SU-DHL-6 (cell line): Measurements from ENCODE around the gene CGB3.
"Not testable (repeated sequence)": the region's sequence is repeated elsewhere in the genome, so short reads cannot be mapped to it uniquely, and the experiment has no call there.

Experiments used
- H2AFZ ChIP-seq: fragments of 200-600 bp; sonication (generic); 2 replicates; pipeline ENCODE4 v1.6.1; 2014; ENCODE audit warnings: low read depth, mild to moderate bottlenecking, moderate library complexity, mixed read lengths, antibody characterized with exemption, low read length; ENCODE audit not compliant: severe bottlenecking
- H3F3A ChIP-seq: fragments of 200-600 bp; shearing (Covaris generic); 2 replicates; pipeline ENCODE4 v1.6.0; 2016; ENCODE audit warnings: antibody characterized with exemption, mild to moderate bottlenecking; ENCODE audit not compliant: insufficient read depth
- H3K27ac ChIP-seq: fragments of 200-600 bp; sonication (generic); 2 replicates; pipeline ENCODE4 v1.5.1; 2016; ENCODE audit warnings: low read depth, mild to moderate bottlenecking, low read length, moderate library complexity, mixed read lengths
- H3K27me3 ChIP-seq: fragments of 200-600 bp; sonication (generic), shearing (Covaris generic); 2 replicates; pipeline ENCODE4 v1.6.0; 2014; ENCODE audit warnings: mild to moderate bottlenecking, low read length
- H3K36me3 ChIP-seq: fragments of 200-600 bp; sonication (generic); 2 replicates; pipeline ENCODE4 v1.6.1; 2014; ENCODE audit warnings: mild to moderate bottlenecking, low read length, mixed read lengths
- H3K4me2 ChIP-seq: fragments of 300-600, 200-600 bp; shearing (Covaris generic), sonication (generic); 2 replicates; pipeline ENCODE4 v1.6.0; 2014; ENCODE audit warnings: low read length, low read depth, mild to moderate bottlenecking; ENCODE audit not compliant: poor library complexity, severe bottlenecking
- H3K4me3 ChIP-seq: fragments of 200-600 bp; sonication (generic); 2 replicates; pipeline ENCODE4 v1.5.1; 2014; ENCODE audit warnings: antibody characterized with exemption, low read length, mild to moderate bottlenecking, mixed read lengths; ENCODE audit not compliant: insufficient read depth, poor library complexity, severe bottlenecking
- H3K79me2 ChIP-seq: fragments of 200-600 bp; sonication (generic); 2 replicates; pipeline ENCODE4 v1.6.1; 2014; ENCODE audit warnings: mild to moderate bottlenecking, low read length, moderate library complexity; ENCODE audit not compliant: insufficient read depth
- H3K9ac ChIP-seq: fragments of 200-600 bp; sonication (generic); 2 replicates; pipeline ENCODE4 v1.7.0; 2014; ENCODE audit warnings: mild to moderate bottlenecking, low read length
- H3K9me2 ChIP-seq: fragments of 200-600 bp; sonication (generic); replicated peaks from 2 replicates; pipeline ENCODE4 v1.6.1; 2014; ENCODE audit warnings: low read length; ENCODE audit not compliant: insufficient read depth
- H3K9me3 ChIP-seq: fragments of 200-600 bp; sonication (generic); 2 replicates; pipeline ENCODE4 v1.6.1; 2014; ENCODE audit warnings: low read length, mixed read lengths; ENCODE audit not compliant: insufficient read depth
- H4K20me1 ChIP-seq: fragments of 200-600 bp; sonication (generic); 2 replicates; pipeline ENCODE4 v1.6.1; 2014; ENCODE audit warnings: low read depth, mild to moderate bottlenecking, antibody characterized with exemption, low read length, moderate library complexity, mixed read lengths
- EZH2phosphoT487 ChIP-seq: fragments of 200-600 bp; sonication (generic), shearing (Covaris generic); conservative IDR thresholded peaks from 2 replicates; pipeline ENCODE4 v1.6.1; 2018; ENCODE audit warnings: mild to moderate bottlenecking, antibody characterized with exemption, low read length, moderate library complexity, mixed read lengths
- TF ChIP-seq, protein P1 (sequence below): fragments of 200-600 bp; sonication (generic); IDR thresholded peaks from one replicate; pipeline ENCODE4 v1.5.1; 2017; ENCODE audit warnings: antibody characterized with exemption, mild to moderate bottlenecking, low read length, moderate library complexity; ENCODE audit not compliant: insufficient read depth, poor library complexity, severe bottlenecking

The CGB3 gene

DNA sequence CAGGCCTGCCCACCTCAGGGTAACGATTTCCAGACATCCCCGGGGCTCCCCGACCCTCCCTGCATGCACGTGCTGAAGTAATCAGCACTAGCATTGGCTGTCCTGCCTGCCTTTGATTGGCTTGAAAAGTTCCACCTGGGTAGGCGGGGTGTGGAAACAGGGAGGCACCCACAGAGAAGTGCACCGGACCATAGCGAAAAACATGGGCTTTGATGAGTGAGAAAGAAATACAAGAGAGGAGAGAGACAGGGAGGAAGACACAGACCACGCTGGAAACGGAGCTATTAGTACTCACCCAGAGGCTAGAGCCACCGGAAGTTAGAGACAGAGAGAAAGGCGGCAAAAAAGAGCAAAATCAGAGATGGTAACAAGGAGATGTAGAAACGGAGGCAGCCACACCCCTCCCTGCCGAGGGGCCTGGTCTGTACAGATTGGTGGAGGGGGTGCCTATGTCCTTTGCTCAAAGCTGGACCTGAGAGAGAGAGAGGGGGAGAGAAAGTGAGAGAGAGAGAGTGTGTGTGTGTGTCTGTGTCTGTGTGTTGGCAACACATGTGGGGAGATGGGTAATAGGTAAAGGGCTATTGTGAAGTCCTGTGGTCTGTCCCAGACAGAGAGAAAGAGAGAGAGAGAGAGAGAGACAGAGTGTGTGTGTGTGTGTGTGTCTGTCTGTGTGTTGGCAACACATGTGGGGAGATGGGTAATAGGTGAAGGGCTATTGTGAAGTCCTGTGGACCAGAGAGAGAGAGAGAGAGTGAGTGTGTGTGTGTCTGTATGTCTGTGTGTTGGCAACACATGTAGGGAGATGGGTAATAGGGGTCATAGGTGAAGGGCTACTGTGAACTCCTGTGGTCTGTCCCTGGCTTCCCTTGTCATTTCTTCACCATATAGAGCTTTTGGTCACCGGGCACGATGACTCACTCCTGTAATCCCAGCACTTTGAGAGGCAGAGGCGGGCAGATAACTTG lies 2.9 kb downstream of the CGB3 start:
- Histone ChIP-seq H3K9me3 (no peaks in the 10 kb centered on the region), H3K79me2 (no peaks in the 10 kb centered on the region), H3K27me3 (no peaks in the 10 kb centered on the region), H3K9ac (no peak overlapping the region), H3K27ac (no peak overlapping the region), H3K36me3 (no peaks in the 10 kb centered on the region), H3K4me2 (peak overlapping the region; percentile 11), H3K4me3 (no peak overlapping the region), H2AFZ (peak overlapping the region; percentile 27), H3F3A (no peaks in the 10 kb centered on the region), H4K20me1 (no peaks in the 10 kb centered on the region), H3K9me2 (no peaks in the 10 kb centered on the region)
- TF ChIP-seq, protein P1, sequence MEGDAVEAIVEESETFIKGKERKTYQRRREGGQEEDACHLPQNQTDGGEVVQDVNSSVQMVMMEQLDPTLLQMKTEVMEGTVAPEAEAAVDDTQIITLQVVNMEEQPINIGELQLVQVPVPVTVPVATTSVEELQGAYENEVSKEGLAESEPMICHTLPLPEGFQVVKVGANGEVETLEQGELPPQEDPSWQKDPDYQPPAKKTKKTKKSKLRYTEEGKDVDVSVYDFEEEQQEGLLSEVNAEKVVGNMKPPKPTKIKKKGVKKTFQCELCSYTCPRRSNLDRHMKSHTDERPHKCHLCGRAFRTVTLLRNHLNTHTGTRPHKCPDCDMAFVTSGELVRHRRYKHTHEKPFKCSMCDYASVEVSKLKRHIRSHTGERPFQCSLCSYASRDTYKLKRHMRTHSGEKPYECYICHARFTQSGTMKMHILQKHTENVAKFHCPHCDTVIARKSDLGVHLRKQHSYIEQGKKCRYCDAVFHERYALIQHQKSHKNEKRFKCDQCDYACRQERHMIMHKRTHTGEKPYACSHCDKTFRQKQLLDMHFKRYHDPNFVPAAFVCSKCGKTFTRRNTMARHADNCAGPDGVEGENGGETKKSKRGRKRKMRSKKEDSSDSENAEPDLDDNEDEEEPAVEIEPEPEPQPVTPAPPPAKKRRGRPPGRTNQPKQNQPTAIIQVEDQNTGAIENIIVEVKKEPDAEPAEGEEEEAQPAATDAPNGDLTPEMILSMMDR, result no peak
- TF ChIP-seq EZH2phosphoT487, result no peak

GRCh38 chr19:49020342-49020741 lies 3.8 kb downstream of the CGB3 start:
- Histone ChIP-seq H3K36me3 (no peaks in the 10 kb centered on the region), H3K27ac (no peak overlapping the region), H3K9me3 (no peaks in the 10 kb centered on the region), H3K27me3 (no peaks in the 10 kb centered on the region), H3K79me2 (no peaks in the 10 kb centered on the region), H3F3A (no peaks in the 10 kb centered on the region), H2AFZ (no peak overlapping the region), H3K4me3 (no peak overlapping the region), H3K4me2 (no peak overlapping the region), H3K9me2 (no peaks in the 10 kb centered on the region), H4K20me1 (no peaks in the 10 kb centered on the region), H3K9ac (no peak overlapping the region)
- TF ChIP-seq EZH2phosphoT487, result no peak
- TF ChIP-seq, protein P1, result no peak

GRCh38 chr19:49019242-49019932 lies 4.7 kb downstream of the CGB3 start:
- H3K27ac ChIP-seq, result no peak overlapping the region
- TF ChIP-seq, protein P1, result no peak
- no peak for TF ChIP-seq EZH2phosphoT487
- no peak overlapping the region for H2AFZ ChIP-seq
- no peaks in the 10 kb centered on the region for H3K27me3 ChIP-seq
- H3K9ac ChIP-seq, result no peak overlapping the region
- H3K4me3 ChIP-seq, result no peak overlapping the region
- H4K20me1 ChIP-seq, result no peaks in the 10 kb centered on the region
- no peaks in the 10 kb centered on the region for H3F3A ChIP-seq
- no peaks in the 10 kb centered on the region for H3K9me2 ChIP-seq
- no peaks in the 10 kb centered on the region for H3K36me3 ChIP-seq
- H3K4me2 ChIP-seq, result no peak overlapping the region
- H3K79me2 ChIP-seq, result no peaks in the 10 kb centered on the region
- no peaks in the 10 kb centered on the region for H3K9me3 ChIP-seq

GRCh38 chr19:49018388-49019241 lies 5.5 kb downstream of the CGB3 start:
- H3K9ac ChIP-seq, result peak overlapping the region; percentile 32; the same call in 1 of the 2 replicates
- H3K4me3 ChIP-seq, H3K36me3 ChIP-seq, H4K20me1 ChIP-seq, H3F3A ChIP-seq, H3K9me2 ChIP-seq, H3K27me3 ChIP-seq, H3K9me3 ChIP-seq, H3K27ac ChIP-seq, H3K79me2 ChIP-seq, H2AFZ ChIP-seq: not testable (repeated sequence)
- peak overlapping the region; percentile 48 for H3K4me2 ChIP-seq
